GM12878 (cell line): Measurements from ENCODE around the gene MYOM1. TPM values are rescaled to one million over a fixed set of nuclear protein-coding genes. Genes with fewer than 3 reads are reported as not detected.

ENCODE experiments used
- CBX3 ChIP-seq: fragments of 200-600 bp; sonication (generic); IDR thresholded peaks from 2 replicates; pipeline ENCODE4 v1.6.1; 2016; ENCODE audit warnings: low read depth, borderline replicate concordance
- CHD1 ChIP-seq: IDR thresholded peaks from 2 replicates; pipeline ENCODE4 v1.6.1; 2012; ENCODE audit warnings: low read depth, low read length, improper control_type of control experiment
- CREB1 ChIP-seq: IDR thresholded peaks from 2 replicates; pipeline ENCODE4 v1.6.1; 2012; ENCODE audit warnings: low read depth, mild to moderate bottlenecking, inconsistent platforms
- CTCF ChIP-seq, 3 experiments: IDR thresholded peaks in 2 of 3; conservative IDR thresholded peaks in 1 of 3; 2 replicates each; pipeline ENCODE4 v1.5.1; 2011; ENCODE audit warnings: low read depth in 3 of 3, low read length in 3 of 3, mild to moderate bottlenecking in 3 of 3, control low read depth in 2 of 3, moderate library complexity in 2 of 3, inconsistent platforms in 1 of 3, mixed read lengths in 1 of 3; ENCODE audit not compliant: control insufficient read depth in 2 of 3, insufficient read depth in 1 of 3; ENCODE audit errors: extremely low read depth in 1 of 3
- CUX1 ChIP-seq: IDR thresholded peaks from 2 replicates; pipeline ENCODE4 v1.6.1; 2012; ENCODE audit warnings: improper control_type of control experiment, low read depth, low read length; ENCODE audit not compliant: insufficient replicate concordance
- HCFC1 ChIP-seq: fragments of 150-350 bp; IDR thresholded peaks from 2 replicates; pipeline ENCODE4 v1.6.1; 2014; ENCODE audit warnings: low read length
- IKZF1 ChIP-seq: fragments of 450-650 bp; conservative IDR thresholded peaks from 2 replicates; pipeline ENCODE4 v1.6.1; 2017; ENCODE audit warnings: antibody characterized with exemption, mild to moderate bottlenecking
- MAX ChIP-seq: IDR thresholded peaks from 2 replicates; pipeline ENCODE4 v1.6.1; 2012; ENCODE audit warnings: low read depth, low read length, improper control_type of control experiment
- MYB ChIP-seq: fragments of 150-350 bp; IDR thresholded peaks from 2 replicates; pipeline ENCODE4 v1.6.1; 2014; ENCODE audit warnings: mild to moderate bottlenecking, low read depth, low read length, borderline replicate concordance
- NFYA ChIP-seq: IDR thresholded peaks from 2 replicates; pipeline ENCODE4 v1.6.1; 2011; ENCODE audit warnings: low read depth, mild to moderate bottlenecking, low read length, improper control_type of control experiment, borderline replicate concordance
- POLR2AphosphoS2 ChIP-seq: IDR thresholded peaks from 2 replicates; pipeline ENCODE4 v1.6.1; 2011; ENCODE audit warnings: low read depth, mild to moderate bottlenecking, low read length, improper control_type of control experiment, moderate library complexity
- SMARCA5 ChIP-seq: fragments of 450-650 bp; IDR thresholded peaks from 2 replicates; pipeline ENCODE4 v1.6.1; 2017; ENCODE audit warnings: mild to moderate bottlenecking
- SUZ12 ChIP-seq: fragments of 200-600 bp; sonication (generic); IDR thresholded peaks from one replicate; pipeline ENCODE4 v1.6.1; 2018; ENCODE audit warnings: antibody characterized with exemption, mild to moderate bottlenecking; ENCODE audit not compliant: unreplicated experiment
- TAF1 ChIP-seq: IDR thresholded peaks from 2 replicates; pipeline ENCODE4 v1.6.1; 2011; ENCODE audit warnings: mild to moderate bottlenecking, low read depth, low read length, borderline replicate concordance
- TBL1XR1 ChIP-seq: IDR thresholded peaks from 2 replicates; pipeline ENCODE4 v1.6.1; 2012; ENCODE audit warnings: low read depth, low read length, improper control_type of control experiment
- USF2 ChIP-seq: IDR thresholded peaks from 2 replicates; pipeline ENCODE4 v1.6.1; 2011; ENCODE audit warnings: low read depth, low read length, improper control_type of control experiment, borderline replicate concordance
- ZBTB11 ChIP-seq: fragments of 450-650 bp; formaldehyde crosslinking; IDR thresholded peaks from 2 replicates; pipeline ENCODE4 v1.5.0; 2022; ENCODE audit warnings: mild to moderate bottlenecking, missing genetic modification characterization
- ZNF217 ChIP-seq: fragments of 450-650 bp; IDR thresholded peaks from 2 replicates; pipeline ENCODE4 v1.6.1; 2017; ENCODE audit warnings: antibody characterized with exemption, mild to moderate bottlenecking
- ZNF274 ChIP-seq: IDR thresholded peaks from one replicate; pipeline ENCODE4 v1.8.0; 2011; ENCODE audit not compliant: insufficient read length, insufficient read depth
- polyA plus RNA-seq, 11 experiments: library from polyadenylated mRNA; depleted of rRNA in 4 of 11; unstranded in 6 of 11; stranded (reverse) in 5 of 11; fragments of >200 nt; fragmentation: Nextera tagmentation in 4 of 11; fragmentation: Illumina TruSeq in 1 of 11; extraction: Ambion mirVana in 4 of 11; extraction: Trizol in 1 of 11; gene quantifications; 1 replicate in 1 of 11; 2 replicates in 10 of 11; pipeline versions ENCODE4 v1.2.1 to v1.2.3, GENCODE V29; 2011 to 2016; ENCODE audit warnings: inconsistent platforms in 2 of 11, missing spikeins in 2 of 11, low read depth in 1 of 11
- total RNA-seq, 4 experiments: library from RNA; depleted of rRNA in 3 of 4; stranded (reverse); fragments of >200 nt in 3 of 4; fragmentation: Illumina TruSeq in 1 of 4; extraction: Trizol in 1 of 4; gene quantifications; 2 replicates each; pipeline versions ENCODE4 v1.2.1 to v1.2.3, GENCODE V29; 2013 to 2021

MYOM1 gene
- total and polyA plus RNA-seq, 10 of the 15 experiments (the other 5 are each of a cell fraction or from before 2014, with no cell fraction given) = 0.06 to 1.0 (median 0.57) TPM

- no peak for TF ChIP-seq CUX1
- TF ChIP-seq CHD1 = no peak
- no peak for TF ChIP-seq CTCF (IDR thresholded peaks at IDR 0.05 in 2 of 3, conservative IDR thresholded peaks at IDR 0.05 in 1 of 3; ENCODE audit: control insufficient read depth in 2 of 3, extremely low read depth in 1 of 3, insufficient read depth in 1 of 3, low read depth in 3 of 3, low read length in 3 of 3)
- peak; percentile 44; the same call in 1 of the 2 replicates for TF ChIP-seq TAF1
- TF ChIP-seq TBL1XR1 = no peak
- TF ChIP-seq ZNF274 = no peak
- TF ChIP-seq SUZ12 = no peak
- TF ChIP-seq USF2 = no peak
- TF ChIP-seq CREB1 = 0 out of 2 replicates have a peak, but pooled peaks have one; percentile 48
- no peak for TF ChIP-seq MYB
- TF ChIP-seq POLR2AphosphoS2 = no peak
- no peak for TF ChIP-seq HCFC1
- TF ChIP-seq ZBTB11 = no peak
- TF ChIP-seq NFYA = no peak
- no peak for TF ChIP-seq SMARCA5
- peak; percentile 49 for TF ChIP-seq IKZF1
- TF ChIP-seq CBX3 = no peak
- no peak for TF ChIP-seq MAX
- TF ChIP-seq ZNF217 = no peak
Measured at GRCh38 chr18:3037423-3037915, 182.3 kb downstream of the MYOM1 start (continued).
